ENCODE data around the gene PRODH2.

Gene PRODH2

DNA sequence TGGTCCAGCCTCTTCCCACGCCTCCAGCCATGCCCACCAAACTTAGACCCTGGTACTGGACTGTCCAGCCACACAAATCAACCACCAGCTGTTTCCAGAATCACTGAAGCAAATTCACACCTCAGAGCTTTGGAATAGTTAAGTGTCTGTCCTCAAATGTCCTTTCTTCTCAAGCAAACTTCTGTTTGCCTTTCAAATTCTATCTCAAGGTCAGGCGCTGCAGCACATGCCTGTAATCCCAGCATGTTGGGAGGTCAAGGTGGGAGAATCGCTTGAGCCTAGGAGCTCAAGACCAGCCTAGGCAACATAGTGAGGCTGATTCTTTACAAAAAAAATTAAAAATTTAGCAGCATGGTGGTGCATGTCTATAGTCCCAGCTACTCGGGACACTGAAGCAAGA is 19.4 kb upstream of the PRODH2 start:
- H3K9me3 ChIP-seq (ENCODE audit: severe bottlenecking): no peaks in the 10 kb centered on the region
- no peak overlapping the region for H3K4me3 ChIP-seq (ENCODE audit: low read depth, low read length)
- peaks cover 7% of the 10 kb centered on the region; the same call in 1 of the 2 replicates for H3K36me3 ChIP-seq
- TF ChIP-seq, protein P1, sequence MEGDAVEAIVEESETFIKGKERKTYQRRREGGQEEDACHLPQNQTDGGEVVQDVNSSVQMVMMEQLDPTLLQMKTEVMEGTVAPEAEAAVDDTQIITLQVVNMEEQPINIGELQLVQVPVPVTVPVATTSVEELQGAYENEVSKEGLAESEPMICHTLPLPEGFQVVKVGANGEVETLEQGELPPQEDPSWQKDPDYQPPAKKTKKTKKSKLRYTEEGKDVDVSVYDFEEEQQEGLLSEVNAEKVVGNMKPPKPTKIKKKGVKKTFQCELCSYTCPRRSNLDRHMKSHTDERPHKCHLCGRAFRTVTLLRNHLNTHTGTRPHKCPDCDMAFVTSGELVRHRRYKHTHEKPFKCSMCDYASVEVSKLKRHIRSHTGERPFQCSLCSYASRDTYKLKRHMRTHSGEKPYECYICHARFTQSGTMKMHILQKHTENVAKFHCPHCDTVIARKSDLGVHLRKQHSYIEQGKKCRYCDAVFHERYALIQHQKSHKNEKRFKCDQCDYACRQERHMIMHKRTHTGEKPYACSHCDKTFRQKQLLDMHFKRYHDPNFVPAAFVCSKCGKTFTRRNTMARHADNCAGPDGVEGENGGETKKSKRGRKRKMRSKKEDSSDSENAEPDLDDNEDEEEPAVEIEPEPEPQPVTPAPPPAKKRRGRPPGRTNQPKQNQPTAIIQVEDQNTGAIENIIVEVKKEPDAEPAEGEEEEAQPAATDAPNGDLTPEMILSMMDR (IDR thresholded peaks at IDR 0.05; ENCODE audit: low read depth, low read length): no peak
- H3K27me3 ChIP-seq (ENCODE audit: insufficient read depth, low read depth, severe bottlenecking): no peaks in the 10 kb centered on the region
- H3K27ac ChIP-seq: no peak overlapping the region
- DNase-seq: no peak

DNA sequence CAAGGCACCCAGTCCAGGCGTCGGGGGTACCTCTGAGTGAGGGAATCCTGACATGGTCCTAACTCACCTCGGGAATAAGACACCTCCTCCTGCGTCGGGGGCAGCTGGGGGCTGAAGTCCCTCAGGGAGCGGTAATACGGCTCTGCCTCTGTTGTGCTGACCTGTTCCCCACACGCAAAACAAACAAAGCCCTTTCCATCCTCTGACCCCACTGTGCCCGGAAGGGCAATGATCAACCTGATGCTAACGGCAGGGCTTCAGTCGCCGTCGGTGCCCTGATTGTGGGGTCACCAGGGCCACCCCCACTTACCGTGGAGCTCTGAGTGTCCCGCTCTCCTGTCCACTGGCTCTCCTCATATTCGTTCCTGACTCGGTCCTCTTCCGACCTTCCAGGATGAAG is 18.3 kb upstream of the PRODH2 start:
- Histone ChIP-seq H3K27me3 (ENCODE audit: insufficient read depth, low read depth, severe bottlenecking) (no peaks in the 10 kb centered on the region), H3K9me3 (ENCODE audit: severe bottlenecking) (no peaks in the 10 kb centered on the region), H3K36me3 (peaks cover 7% of the 10 kb centered on the region; the same call in 1 of the 2 replicates), H3K27ac (no peak overlapping the region), H3K4me3 (ENCODE audit: low read depth, low read length) (no peak overlapping the region)
- TF ChIP-seq, protein P1 (IDR thresholded peaks at IDR 0.05; ENCODE audit: low read depth, low read length): no peak
- DNase-seq: no peak

DNA sequence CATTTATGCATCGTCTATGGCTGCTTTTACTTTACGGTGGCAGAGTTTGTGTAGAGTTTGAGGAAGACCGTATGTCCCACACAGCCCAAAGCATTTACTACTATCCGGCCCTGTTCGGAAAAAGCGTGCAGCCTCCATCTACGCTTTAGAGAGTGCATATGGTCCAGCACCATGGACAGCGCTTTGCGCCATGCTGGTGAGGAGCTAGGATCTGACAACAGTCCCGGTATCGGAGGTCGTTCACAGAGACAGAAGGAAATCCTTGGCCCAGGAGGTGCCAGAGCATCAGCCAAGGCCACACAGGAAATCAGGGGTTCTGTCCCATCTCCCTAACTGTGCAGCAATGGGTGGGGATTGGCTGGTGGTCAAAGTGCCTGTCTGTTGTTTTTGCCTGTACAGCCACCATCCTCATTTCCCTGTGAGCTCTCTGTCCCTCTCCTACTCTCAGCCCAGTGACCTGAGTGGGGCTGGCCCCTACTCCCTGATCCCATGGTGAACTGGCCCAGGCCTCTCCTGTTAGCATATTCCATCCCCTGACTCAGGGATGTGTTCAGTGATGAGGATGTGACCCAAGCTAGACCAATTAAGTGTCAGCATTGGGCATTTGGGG is 16.2 kb upstream of the PRODH2 start:
- H3K27ac ChIP-seq: no peak overlapping the region
- H3K9me3 ChIP-seq (ENCODE audit: severe bottlenecking): no peaks in the 10 kb centered on the region
- TF ChIP-seq, protein P1 (IDR thresholded peaks at IDR 0.05; ENCODE audit: low read depth, low read length): no peak
- no peaks in the 10 kb centered on the region for H3K27me3 ChIP-seq (ENCODE audit: insufficient read depth, low read depth, severe bottlenecking)
- no peak for DNase-seq
- H3K36me3 ChIP-seq: peaks cover 7% of the 10 kb centered on the region; the same call in 1 of the 2 replicates
- no peak overlapping the region for H3K4me3 ChIP-seq (ENCODE audit: low read depth, low read length)

DNA sequence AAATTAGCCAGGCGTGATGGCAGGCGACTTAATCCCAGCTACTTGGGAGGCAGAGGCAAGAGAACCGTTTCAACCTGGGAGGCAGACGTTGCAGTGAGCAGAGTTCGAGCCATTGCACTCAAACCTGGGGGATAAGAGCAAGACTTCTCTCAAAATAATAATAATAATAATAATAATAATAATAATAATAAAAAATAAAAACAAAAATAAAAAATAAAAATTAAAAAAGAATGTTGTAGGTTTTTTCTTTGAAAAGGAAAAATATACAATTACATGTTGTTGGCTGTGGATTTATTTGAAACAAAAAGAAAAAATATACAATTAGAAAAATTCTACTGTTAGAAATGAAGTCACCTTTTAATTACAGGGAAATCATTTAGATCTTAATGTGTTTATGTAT is 11.5 kb upstream of the PRODH2 start:
- Histone ChIP-seq H3K9me3 (ENCODE audit: severe bottlenecking) (no peaks in the 10 kb centered on the region), H3K27me3 (ENCODE audit: insufficient read depth, low read depth, severe bottlenecking) (no peaks in the 10 kb centered on the region), H3K27ac (no peak overlapping the region), H3K36me3 (no peaks in the 10 kb centered on the region), H3K4me3 (ENCODE audit: low read depth, low read length) (no peak overlapping the region)
- TF ChIP-seq, protein P1 (IDR thresholded peaks at IDR 0.05; ENCODE audit: low read depth, low read length): no peak
- DNase-seq: no peak

DNA sequence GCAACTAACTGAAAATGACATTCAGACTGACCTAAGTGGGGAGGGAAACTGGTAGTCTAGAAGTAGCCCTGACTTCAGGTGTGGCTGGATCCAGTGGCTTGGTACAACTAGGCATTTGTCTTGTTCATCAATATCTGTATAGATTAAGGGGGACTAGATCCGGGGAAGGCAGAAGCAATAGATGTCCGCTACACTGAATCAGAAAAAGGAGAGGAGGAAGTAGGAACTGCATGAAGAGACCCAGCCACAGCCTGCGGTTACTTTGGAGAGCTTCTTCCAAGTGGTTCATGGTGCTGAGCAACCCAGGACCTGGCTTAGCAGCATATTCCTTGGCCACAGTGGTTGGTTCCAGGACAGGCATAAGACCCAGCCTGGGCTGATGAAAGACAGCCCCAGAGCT is 9.9 kb upstream of the PRODH2 start:
- Histone ChIP-seq H3K36me3 (no peaks in the 10 kb centered on the region), H3K27ac (no peak overlapping the region), H3K9me3 (ENCODE audit: severe bottlenecking) (no peaks in the 10 kb centered on the region), H3K27me3 (ENCODE audit: insufficient read depth, low read depth, severe bottlenecking) (no peaks in the 10 kb centered on the region), H3K4me3 (ENCODE audit: low read depth, low read length) (no peak overlapping the region)
- no peak for DNase-seq
- TF ChIP-seq, protein P1 (IDR thresholded peaks at IDR 0.05; ENCODE audit: low read depth, low read length): no peak

DNA sequence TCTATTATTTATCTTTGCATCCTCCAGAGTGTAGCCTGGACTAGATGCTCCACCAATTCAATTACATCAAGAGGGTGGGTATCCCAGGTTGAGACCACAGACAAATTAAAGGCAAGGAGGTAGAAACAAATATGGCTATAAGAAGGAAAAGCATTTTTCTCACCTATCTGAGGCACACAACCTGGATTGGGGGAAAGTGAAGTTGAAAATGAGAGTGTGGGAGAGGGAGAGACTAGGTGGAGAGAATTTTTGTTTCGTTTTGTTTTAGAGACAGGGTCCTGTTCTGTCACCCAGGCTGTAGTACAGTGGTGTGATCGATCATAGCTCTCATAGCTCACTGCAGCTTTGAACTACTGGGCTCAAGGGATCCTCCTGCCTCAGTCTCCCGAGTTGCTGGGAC is 5.8 kb upstream of the PRODH2 start:
- DNase-seq: no peak
- no peak overlapping the region for H3K4me3 ChIP-seq (ENCODE audit: low read depth, low read length)
- TF ChIP-seq, protein P1 (IDR thresholded peaks at IDR 0.05; ENCODE audit: low read depth, low read length): no peak
- no peaks in the 10 kb centered on the region for H3K27me3 ChIP-seq (ENCODE audit: insufficient read depth, low read depth, severe bottlenecking)
- H3K27ac ChIP-seq: 0 out of 2 replicates have a peak overlapping the region, but pooled peaks have one; percentile 54
- no peaks in the 10 kb centered on the region for H3K36me3 ChIP-seq
- H3K9me3 ChIP-seq (ENCODE audit: severe bottlenecking): no peaks in the 10 kb centered on the region

Measured in WERI-Rb-1 (cell line).